ENCODE data around the gene SYNGR2. TPM values are rescaled to one million over a fixed set of nuclear protein-coding genes. Genes with fewer than 3 reads are reported as not detected.
"Not testable (repeated sequence)": the region's sequence is repeated elsewhere in the genome, so short reads cannot be mapped to it uniquely, and the experiment has no call there.

Gene SYNGR2
- polyA plus RNA-seq, 3 donors from 2014 or later, result 113 to 230 (median 132) TPM

DNA sequence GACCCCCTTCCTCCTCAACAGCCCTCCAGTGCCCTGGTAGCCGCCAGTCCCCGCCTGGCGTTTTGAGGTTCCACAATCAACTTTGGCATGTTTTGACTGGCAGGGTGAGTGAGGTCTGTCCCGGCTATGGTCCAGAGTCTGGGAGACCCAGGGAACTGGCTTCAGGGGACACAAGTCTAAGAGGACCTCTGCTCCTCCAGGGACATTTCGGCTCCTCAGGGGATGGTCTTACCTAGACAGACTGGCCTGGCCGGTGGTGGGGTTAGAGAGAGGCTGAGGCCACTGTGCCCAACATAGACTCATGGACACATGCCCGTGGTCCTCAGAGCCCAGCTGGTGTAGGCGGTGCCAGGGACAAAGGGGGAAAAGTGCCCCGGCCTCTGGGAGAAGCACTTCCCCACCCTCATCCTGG, 35.6 kb upstream of the SYNGR2 start:
- peaks cover 70 to 72% of the 10 kb centered on the region in 2 donors for H3K4me1 Mint-ChIP-seq
- peak overlapping the region; percentile 76 to 86 (median 79) for H3K4me3 Mint-ChIP-seq
- peaks cover 16 to 24% (median 18%) of the 10 kb centered on the region in 3 donors for H3K36me3 Mint-ChIP-seq
- no peak for DNase-seq
- peak overlapping the region; percentile 77 to 95 (median 90) for H3K27ac Mint-ChIP-seq
- no peaks in the 10 kb centered on the region for H3K9me3 Mint-ChIP-seq
- H3K27me3 Mint-ChIP-seq (ENCODE audit: low read depth in 3 of 3), result peaks cover 19 to 40% (median 21%) of the 10 kb centered on the region in 3 donors

DNA sequence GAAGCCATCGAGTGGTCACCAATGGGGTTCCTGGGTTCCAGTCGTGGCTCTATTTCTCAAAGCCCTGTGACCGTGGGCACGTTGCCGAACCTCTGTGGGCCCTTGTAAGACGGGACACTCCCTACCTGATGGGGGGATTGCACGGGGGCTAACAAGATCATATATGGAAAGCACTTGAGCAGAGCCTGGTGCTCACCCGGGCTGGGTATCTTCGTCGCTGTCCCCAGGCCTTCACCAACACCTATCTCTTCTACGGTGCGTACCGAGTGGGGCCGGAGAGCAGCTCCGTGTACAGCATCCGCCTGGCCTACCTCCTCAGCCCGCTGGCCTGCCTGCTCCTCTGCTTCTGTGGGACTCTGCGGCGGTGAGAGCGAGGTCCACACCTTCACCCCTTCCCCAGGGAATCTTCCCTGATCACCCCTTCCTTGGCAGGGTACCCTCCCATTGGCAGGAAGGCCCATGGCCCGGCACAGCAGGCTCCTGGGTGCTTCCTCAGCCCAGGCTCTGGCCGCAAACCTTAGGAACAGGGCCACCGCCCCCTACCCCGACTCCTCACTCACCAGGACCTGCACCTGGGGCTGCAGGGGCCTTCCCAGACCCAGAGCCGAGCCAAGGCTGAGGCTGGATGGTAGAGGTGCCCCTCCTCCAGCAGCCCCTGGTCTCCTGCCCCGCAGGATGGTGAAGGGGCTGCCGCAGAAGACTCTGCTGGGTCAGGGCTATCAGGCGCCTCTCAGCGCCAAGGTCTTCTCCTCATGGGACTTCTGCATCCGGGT, 35.0 kb upstream of the SYNGR2 start:
- Mint-ChIP-seq H3K36me3 (peaks cover 16 to 24% (median 18%) of the 10 kb centered on the region in 3 donors), H3K27ac (peak overlapping the region; percentile 81 to 95 (median 92)), H3K4me3 (peak overlapping the region; percentile 76 to 86 (median 79)), H3K9me3 (no peaks in the 10 kb centered on the region), H3K4me1 (peaks cover 76 to 77% of the 10 kb centered on the region in 2 donors), H3K27me3 (ENCODE audit: low read depth in 3 of 3) (peaks cover 19 to 41% (median 21%) of the 10 kb centered on the region in 3 donors)
- no peak for DNase-seq

DNA sequence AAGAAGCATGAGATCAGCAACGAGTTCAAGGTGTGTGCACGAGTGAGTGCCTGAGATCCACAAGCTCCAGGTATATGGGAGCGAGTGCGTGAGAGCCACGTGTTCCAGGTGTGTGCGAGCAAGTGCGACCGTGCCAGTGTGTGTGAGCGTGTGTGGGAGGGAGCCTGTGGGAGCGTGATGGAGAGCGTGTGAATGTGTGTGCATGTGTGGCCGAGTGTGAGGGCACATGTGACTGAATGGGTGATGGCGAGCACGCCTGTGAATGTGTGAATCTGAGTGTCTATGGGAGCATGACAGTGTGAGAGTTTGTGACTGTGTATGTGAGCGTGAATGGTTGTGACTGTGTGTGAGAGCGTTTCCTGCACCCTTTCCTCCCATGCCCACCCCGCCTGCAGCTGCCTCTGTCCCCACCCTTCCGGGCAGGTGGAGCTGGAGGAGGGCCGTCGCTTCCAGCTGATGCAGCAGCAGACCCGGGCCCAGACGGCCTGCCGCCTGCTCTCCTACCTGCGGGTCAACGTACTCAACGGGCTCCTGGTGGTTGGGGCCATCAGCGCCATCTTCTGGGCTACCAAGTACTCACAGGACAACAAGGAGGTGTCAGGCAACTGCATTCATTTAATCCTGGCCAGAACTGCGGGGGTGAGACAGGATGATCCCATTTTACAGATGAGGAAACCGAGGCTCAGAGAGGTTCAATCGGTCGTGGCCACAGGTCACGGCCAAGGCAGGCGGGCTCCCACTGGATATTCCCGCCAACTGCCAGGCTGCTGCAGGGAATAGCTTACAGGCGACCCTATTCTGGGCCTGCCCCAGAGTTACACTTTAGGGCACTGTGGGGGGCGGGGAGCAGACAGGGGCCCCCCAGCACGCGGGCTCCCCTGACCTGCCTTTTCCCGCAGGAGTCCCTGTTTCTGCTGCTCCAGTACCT, 34.1 kb upstream of the SYNGR2 start:
- peak; percentile 77 to 84 (median 81) for DNase-seq
- Mint-ChIP-seq H3K4me1 (peaks cover 75 to 79% of the 10 kb centered on the region in 2 donors), H3K9me3 (no peaks in the 10 kb centered on the region), H3K27ac (peak overlapping the region; percentile 81 to 95 (median 92)), H3K4me3 (peak overlapping the region; percentile 73 to 86 (median 77)), H3K27me3 (ENCODE audit: low read depth in 3 of 3) (peaks cover 14 to 36% (median 21%) of the 10 kb centered on the region in 3 donors), H3K36me3 (peaks cover 16 to 24% (median 18%) of the 10 kb centered on the region in 3 donors)

GRCh38 chr17:78134899-78135385, 33.4 kb upstream of the SYNGR2 start:
- Mint-ChIP-seq H3K27me3 (ENCODE audit: low read depth in 3 of 3) (peaks cover 14 to 33% (median 22%) of the 10 kb centered on the region in 3 donors), H3K4me1 (peaks cover 73 to 79% of the 10 kb centered on the region in 2 donors), H3K4me3 (no peak overlapping the region), H3K9me3 (no peaks in the 10 kb centered on the region), H3K27ac (peak overlapping the region in 5 of 6 donors; percentile 55 to 95 (median 85)), H3K36me3 (peaks cover 17 to 24% (median 18%) of the 10 kb centered on the region in 3 donors)
- DNase-seq, result no peak

DNA sequence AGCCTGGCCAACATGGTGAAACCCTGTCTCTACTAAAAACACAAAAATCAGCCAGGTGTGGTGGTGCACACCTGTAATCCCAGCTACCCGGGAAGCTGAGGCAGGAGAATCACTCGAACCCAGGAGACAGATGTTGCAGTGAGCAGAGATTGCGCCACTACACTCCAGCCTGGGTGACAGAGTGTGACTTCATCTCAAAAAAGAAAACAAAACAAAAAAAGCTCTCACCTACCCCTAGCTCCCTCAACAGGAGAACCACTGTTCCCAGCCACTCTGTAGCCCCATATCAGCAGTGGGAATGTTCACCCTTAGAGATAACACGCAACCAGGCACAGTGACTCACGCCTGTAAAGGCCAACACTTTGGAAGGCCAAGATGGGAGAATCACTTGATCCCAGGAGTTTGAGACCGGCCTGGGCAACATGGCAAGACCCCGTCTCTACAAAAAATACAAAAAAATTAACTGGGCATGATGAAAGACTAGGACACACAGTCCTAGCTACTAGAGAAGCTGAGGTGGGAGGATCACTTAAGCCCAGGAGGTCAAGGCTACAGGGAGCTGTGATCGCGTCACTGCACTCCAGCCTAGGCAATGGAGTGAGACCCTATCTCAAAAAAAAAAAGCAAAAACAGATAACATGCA, 32.4 kb upstream of the SYNGR2 start:
- peak overlapping the region in 4 of 5 donors; percentile 30 to 41 (median 38) for H3K4me3 Mint-ChIP-seq
- no peaks in the 10 kb centered on the region for H3K9me3 Mint-ChIP-seq
- peaks cover 68 to 80% of the 10 kb centered on the region in 2 donors for H3K4me1 Mint-ChIP-seq
- H3K27me3 Mint-ChIP-seq (ENCODE audit: low read depth in 3 of 3), result peaks cover 12 to 31% (median 22%) of the 10 kb centered on the region in 3 donors
- no peak for DNase-seq
- peaks cover 18 to 24% (median 20%) of the 10 kb centered on the region in 3 donors for H3K36me3 Mint-ChIP-seq
- H3K27ac Mint-ChIP-seq, result peak overlapping the region in 5 of 6 donors; percentile 26 to 86 (median 82)

DNA sequence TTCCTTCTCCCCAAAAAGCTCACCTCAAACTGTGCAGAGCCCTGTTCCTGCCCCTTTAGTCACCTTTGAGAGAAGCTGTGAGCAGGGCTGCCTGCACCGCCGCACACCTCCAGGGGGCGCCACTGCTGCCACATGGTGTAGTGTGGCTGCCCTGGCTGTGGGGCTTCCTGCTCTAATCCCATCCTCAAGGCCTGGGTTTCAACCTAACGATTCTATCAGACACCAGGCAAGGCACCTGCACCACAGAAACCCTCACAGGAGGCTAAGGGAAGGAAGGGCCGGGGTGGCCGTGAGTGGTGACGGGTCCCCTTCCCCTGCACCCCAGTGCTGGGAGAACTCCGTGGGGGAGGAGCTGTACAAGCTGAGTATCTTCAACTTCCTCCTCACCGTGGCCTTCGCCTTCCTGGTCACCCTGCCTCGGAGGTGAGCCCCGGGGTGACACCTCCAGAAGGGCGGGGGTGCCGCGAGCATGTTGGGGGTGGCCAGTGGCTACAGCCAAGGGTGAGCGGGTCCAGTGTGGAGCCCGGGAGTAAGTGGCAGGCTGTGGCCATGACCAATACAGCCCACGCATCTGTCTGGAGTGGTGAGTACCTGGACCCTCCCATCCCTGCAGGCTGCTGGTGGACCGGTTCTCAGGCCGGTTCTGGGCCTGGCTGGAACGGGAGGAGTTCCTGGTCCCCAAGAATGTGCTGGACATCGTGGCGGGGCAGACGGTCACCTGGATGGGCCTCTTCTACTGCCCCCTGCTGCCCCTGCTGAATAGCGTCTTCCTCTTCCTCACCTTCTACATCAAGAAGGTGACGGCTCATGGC, 30.8 kb upstream of the SYNGR2 start:
- H3K36me3 Mint-ChIP-seq, result peaks cover 18 to 26% (median 20%) of the 10 kb centered on the region in 3 donors
- H3K4me1 Mint-ChIP-seq, result peaks cover 78 to 90% of the 10 kb centered on the region in 2 donors
- no peaks in the 10 kb centered on the region for H3K9me3 Mint-ChIP-seq
- H3K27ac Mint-ChIP-seq, result peak overlapping the region; percentile 82 to 90 (median 89)
- DNase-seq, result peak; percentile 64 to 69 (median 65)
- H3K27me3 Mint-ChIP-seq (ENCODE audit: low read depth in 3 of 3), result peaks cover 8 to 24% (median 17%) of the 10 kb centered on the region in 3 donors
- H3K4me3 Mint-ChIP-seq, result peak overlapping the region in 4 of 5 donors; percentile 63 to 73 (median 65)

- H3K36me3 Mint-ChIP-seq, result peaks cover 18 to 26% (median 20%) of the 10 kb centered on the region in 3 donors
- no peak for DNase-seq
- peak overlapping the region in 1 of 5 donors; percentile 19 for H3K4me3 Mint-ChIP-seq
- H3K9me3 Mint-ChIP-seq, result no peaks in the 10 kb centered on the region
- H3K27ac Mint-ChIP-seq, result peak overlapping the region; percentile 69 to 90 (median 86)
- H3K4me1 Mint-ChIP-seq, result peaks cover 75 to 84% of the 10 kb centered on the region in 2 donors
- H3K27me3 Mint-ChIP-seq (ENCODE audit: low read depth in 3 of 3), result peaks cover 5 to 24% (median 17%) of the 10 kb centered on the region in 3 donors
Observed at GRCh38 chr17:78138204-78139060, 29.9 kb upstream of the SYNGR2 start.

DNA sequence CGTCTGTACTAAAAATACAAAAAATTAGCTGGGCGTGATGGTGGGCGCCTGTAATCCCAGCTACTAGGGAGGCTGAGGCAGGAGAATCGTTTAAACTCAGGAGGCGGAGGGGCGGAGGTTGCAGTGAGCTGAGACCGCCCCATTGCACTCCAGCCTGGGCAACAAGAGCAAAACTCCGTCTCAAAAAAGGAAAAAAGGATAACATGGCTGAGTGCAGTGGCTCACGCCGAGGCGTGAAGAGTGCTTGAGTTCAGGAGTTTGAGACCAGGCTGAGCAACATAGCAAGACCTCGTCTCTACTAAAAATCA, 28.6 kb upstream of the SYNGR2 start:
- peaks cover 9 to 16% (median 11%) of the 10 kb centered on the region in 3 donors for H3K36me3 Mint-ChIP-seq
- H3K9me3 Mint-ChIP-seq, DNase-seq: not testable (repeated sequence)
- H3K27ac Mint-ChIP-seq, result peak overlapping the region; percentile 80 to 92 (median 87)
- H3K27me3 Mint-ChIP-seq (ENCODE audit: low read depth in 3 of 3), result peaks cover 4 to 17% (median 13%) of the 10 kb centered on the region in 3 donors
- H3K4me1 Mint-ChIP-seq, result peaks cover 66 to 70% of the 10 kb centered on the region in 2 donors
- H3K4me3 Mint-ChIP-seq, result peak overlapping the region; percentile 49 to 72 (median 63)

DNA sequence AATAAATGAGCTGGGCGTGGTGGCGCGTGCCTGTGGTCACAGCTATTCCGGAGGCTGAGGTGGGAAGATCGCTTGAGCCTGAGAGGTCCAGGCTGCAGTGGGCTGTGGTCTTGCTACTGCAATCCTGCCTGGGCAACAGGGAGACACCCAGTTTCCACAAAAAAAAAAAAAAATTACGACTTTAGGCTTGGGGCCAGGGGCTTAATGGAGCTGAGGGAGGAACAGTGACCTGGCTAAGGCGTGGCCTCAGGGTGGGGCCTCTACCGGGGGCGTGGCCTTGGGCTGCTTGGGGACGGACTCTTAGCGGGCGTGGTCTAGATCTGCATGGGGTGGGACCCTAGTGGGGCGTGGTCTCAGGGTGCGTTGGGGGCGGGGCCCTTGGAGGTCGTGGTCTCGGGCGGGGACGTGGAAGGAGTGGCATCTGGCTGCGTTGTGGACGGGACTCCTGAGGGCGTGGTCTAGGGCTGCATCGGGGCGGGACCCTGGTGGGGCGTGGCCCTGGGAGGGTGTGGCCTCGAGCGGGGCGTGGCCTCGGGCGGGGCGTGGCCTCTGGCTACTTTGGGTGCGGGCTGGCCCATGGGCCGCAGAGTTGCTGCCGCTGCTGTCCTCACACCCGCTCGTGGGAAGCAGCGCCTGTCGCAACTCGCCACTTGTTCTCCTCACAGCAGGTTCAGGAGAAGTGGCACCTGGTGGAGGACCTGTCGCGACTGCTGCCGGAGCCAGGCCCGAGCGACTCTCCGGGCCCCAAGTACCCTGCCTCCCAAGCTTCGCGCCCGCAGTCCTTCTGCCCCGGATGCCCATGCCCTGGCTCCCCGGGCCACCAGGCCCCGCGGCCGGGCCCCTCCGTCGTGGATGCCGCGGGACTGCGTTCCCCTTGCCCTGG, 28.0 kb upstream of the SYNGR2 start:
- peaks cover 4 to 17% (median 12%) of the 10 kb centered on the region in 3 donors for H3K27me3 Mint-ChIP-seq (ENCODE audit: low read depth in 3 of 3)
- peaks cover 8 to 14% (median 10%) of the 10 kb centered on the region in 3 donors for H3K36me3 Mint-ChIP-seq
- H3K27ac Mint-ChIP-seq, result peak overlapping the region; percentile 80 to 92 (median 87)
- H3K4me3 Mint-ChIP-seq, result peak overlapping the region; percentile 49 to 72 (median 63)
- peak; percentile 85 to 91 (median 89) for DNase-seq
- peaks cover 64% of the 10 kb centered on the region in 2 donors for H3K4me1 Mint-ChIP-seq
- no peaks in the 10 kb centered on the region for H3K9me3 Mint-ChIP-seq

DNA sequence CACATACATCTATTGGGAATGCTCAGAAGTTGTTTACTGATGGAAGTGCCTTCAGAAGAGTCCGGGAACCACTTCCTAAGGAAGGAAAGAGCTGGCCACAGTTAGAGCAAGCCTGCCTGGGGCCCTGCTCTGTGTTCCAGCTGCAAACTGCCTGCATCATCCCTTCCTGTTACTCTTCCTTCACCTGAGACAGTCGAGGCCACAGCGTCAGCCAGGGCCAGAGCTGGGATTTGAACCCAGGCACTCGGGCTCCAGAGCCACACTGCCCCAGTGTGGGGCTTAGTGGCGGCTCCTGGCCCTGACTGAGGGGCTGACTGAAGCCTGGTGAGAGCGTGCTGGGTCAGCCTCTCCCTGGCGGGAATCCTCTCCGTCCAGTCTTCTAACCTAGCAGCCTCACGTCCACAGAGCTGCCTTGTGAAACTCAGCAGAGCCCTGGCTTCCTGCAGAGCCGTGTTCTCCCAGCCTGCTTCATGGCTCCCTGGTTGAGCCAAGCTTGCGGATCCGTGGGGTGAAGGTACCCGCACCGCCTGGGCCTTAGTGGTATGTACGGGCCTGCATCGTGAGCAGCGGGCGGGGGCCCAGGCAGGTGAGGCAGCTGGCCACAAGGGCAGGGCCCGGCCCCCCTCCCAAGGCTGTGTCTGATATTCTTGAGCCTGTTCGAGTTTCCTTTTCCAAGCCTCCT, 26.8 kb upstream of the SYNGR2 start:
- Mint-ChIP-seq H3K9me3 (no peaks in the 10 kb centered on the region), H3K27me3 (ENCODE audit: low read depth in 3 of 3) (peaks cover 2 to 15% (median 9%) of the 10 kb centered on the region in 3 donors), H3K27ac (peak overlapping the region in 3 of 6 donors; percentile 62 to 84 (median 64)), H3K36me3 (peaks cover 0 to 6% (median 4%) of the 10 kb centered on the region in 3 donors), H3K4me1 (peaks cover 52 to 54% of the 10 kb centered on the region in 2 donors), H3K4me3 (peak overlapping the region in 2 of 5 donors; percentile 18 to 30)
- DNase-seq, result no peak
